Omental fat pad (tissue), 4 donors: ENCODE data around the gene ELMOD3. TPM values are rescaled to one million over a fixed set of nuclear protein-coding genes. Genes with fewer than 3 reads are reported as not detected.
A peak's percentile ranks its signal among the peaks of the same experiment; 100 is the strongest.

Experiments used
- ATAC-seq: fragments of 150-250 bp; one replicate; pipeline ENCODE4 v1.9.1; 2016; ENCODE audit warnings: mild to moderate bottlenecking, moderate library complexity; ENCODE audit not compliant: low FRiP score
- DNase-seq: peaks from one replicate; pipeline ENCODE4 v3.0.0-alpha.2; 2019; ENCODE audit warnings: low spot score
- CTCF ChIP-seq, 3 donors: fragments of 450-650 bp; IDR thresholded peaks; one replicate each; pipeline ENCODE4 v1.5.1; 2016 to 2017; ENCODE audit warnings: antibody characterized with exemption in 3 of 3, mild to moderate bottlenecking in 3 of 3, moderate library complexity in 2 of 3
- total RNA-seq, 4 donors: library from RNA; depleted of rRNA; stranded (reverse); fragments of >200 nt; gene quantifications; one replicate each; pipeline ENCODE4 v1.1.0, GENCODE V29; 2016

The ELMOD3 gene
- total RNA-seq, 4 donors from 2014 or later, result 42.2 to 83.8 (median 67.9) TPM

- no peak for TF ChIP-seq CTCF (IDR thresholded peaks at IDR 0.05)
- ATAC-seq (peak; percentile 21), DNase-seq (no peak)
Observed at GRCh38 chr2:85421260-85422071, 66.9 kb downstream of the ELMOD3 start.

- no peak for DNase-seq
- no peak for ATAC-seq
- TF ChIP-seq CTCF (IDR thresholded peaks at IDR 0.05), result no peak
Observed at GRCh38 chr2:85422072-85422457, 67.5 kb downstream of the ELMOD3 start.

- no peak for ATAC-seq
- no peak for DNase-seq
- no peak for TF ChIP-seq CTCF (IDR thresholded peaks at IDR 0.05)
Observed at GRCh38 chr2:85423525-85423924, 69.0 kb downstream of the ELMOD3 start.

GRCh38 chr2:85425588-85425987 lies 71.0 kb downstream of the ELMOD3 start:
- DNase-seq, result no peak
- TF ChIP-seq CTCF (IDR thresholded peaks at IDR 0.05), result no peak
- no peak for ATAC-seq

- TF ChIP-seq CTCF (IDR thresholded peaks at IDR 0.05), result no peak
- DNase-seq (no peak), ATAC-seq (no peak)
Observed at GRCh38 chr2:85427300-85427835, 72.8 kb downstream of the ELMOD3 start.

- DNase-seq (no peak), ATAC-seq (no peak)
- no peak for TF ChIP-seq CTCF (IDR thresholded peaks at IDR 0.05)
Observed at GRCh38 chr2:85428343-85428881, 73.8 kb downstream of the ELMOD3 start.
